ENCODE results near the gene CHRNA7.

Gene CHRNA7

DNA sequence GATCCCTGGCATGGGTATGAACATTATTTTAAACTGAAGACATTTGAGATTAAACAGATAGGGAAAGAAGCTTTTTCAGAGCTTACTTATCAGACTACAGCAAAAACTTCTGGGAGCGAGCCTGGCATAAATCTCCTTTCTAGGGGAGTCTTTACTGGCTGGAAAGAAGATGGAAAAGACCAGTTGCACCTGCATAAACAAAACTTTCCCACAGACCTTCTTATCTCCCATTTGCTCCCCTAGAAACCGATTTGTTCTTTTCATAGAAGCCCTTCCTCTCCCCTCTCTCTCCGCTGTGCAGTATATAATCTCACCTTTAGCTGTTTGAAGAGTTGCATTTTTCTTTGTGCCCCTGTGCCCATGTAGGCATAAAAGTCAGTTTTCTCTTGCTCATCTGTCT, 93.2 kb downstream of the CHRNA7 start:
- Mint-ChIP-seq H3K36me3 (ENCODE audit: low read depth) (no peaks in the 10 kb centered on the region), H3K9me3 (no peaks in the 10 kb centered on the region), H3K4me3 (no peak overlapping the region), H3K4me1 (peaks cover 55% of the 10 kb centered on the region), H3K27me3 (ENCODE audit: low read depth, poor library complexity) (peaks cover 4% of the 10 kb centered on the region), H3K27ac (no peak overlapping the region)
- TF ChIP-seq, protein P1, sequence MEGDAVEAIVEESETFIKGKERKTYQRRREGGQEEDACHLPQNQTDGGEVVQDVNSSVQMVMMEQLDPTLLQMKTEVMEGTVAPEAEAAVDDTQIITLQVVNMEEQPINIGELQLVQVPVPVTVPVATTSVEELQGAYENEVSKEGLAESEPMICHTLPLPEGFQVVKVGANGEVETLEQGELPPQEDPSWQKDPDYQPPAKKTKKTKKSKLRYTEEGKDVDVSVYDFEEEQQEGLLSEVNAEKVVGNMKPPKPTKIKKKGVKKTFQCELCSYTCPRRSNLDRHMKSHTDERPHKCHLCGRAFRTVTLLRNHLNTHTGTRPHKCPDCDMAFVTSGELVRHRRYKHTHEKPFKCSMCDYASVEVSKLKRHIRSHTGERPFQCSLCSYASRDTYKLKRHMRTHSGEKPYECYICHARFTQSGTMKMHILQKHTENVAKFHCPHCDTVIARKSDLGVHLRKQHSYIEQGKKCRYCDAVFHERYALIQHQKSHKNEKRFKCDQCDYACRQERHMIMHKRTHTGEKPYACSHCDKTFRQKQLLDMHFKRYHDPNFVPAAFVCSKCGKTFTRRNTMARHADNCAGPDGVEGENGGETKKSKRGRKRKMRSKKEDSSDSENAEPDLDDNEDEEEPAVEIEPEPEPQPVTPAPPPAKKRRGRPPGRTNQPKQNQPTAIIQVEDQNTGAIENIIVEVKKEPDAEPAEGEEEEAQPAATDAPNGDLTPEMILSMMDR (IDR thresholded peaks at IDR 0.05): no peak
- no peak for DNase-seq

DNA sequence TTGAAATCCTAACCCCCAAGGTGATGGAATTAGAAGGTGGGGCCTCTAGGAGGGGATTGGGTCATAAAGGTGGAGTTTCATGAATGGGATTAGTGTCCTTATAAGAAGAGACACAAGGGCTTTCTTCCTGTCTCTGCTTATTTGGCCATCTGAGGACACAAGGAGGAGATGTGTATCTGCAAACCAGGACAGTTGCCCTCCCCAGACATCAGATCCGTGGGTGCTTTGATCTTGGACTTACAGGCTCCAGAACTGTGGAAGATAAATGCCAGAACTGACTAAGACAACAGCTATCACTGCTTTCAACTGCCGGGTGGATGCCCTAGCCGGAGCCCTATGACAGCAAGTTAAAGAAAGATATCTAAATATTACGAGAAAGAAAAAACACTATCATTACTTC, 94.4 kb downstream of the CHRNA7 start:
- Mint-ChIP-seq H3K4me1 (peaks cover 48% of the 10 kb centered on the region), H3K9me3 (no peaks in the 10 kb centered on the region)

DNA sequence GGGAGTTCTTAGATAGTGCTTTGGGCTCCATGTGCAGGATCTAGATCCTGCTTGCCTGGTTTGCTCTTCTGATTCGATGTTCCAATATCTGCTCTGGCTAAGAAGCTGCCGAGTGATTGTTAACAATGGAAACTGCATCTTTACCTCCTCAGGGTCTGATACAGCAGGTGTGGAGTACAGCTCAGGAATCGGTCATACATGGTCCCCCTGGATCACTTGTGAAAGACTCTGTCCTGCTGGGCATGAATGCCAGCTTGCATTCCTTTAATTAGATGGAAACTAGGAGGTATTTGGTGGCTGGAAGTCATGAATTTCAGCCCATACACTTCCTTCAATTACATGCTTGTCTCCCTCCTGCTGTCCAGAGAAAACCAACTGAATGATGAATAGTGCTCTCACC, 95.3 kb downstream of the CHRNA7 start:
- H3K27ac Mint-ChIP-seq: peak overlapping the region; percentile 29
- H3K36me3 Mint-ChIP-seq (ENCODE audit: low read depth): no peaks in the 10 kb centered on the region
- TF ChIP-seq, protein P1 (IDR thresholded peaks at IDR 0.05): no peak
- no peak for DNase-seq
- H3K9me3 Mint-ChIP-seq: no peaks in the 10 kb centered on the region
- H3K4me1 Mint-ChIP-seq: peaks cover 47% of the 10 kb centered on the region
- H3K27me3 Mint-ChIP-seq (ENCODE audit: low read depth, poor library complexity): no peaks in the 10 kb centered on the region
- no peak overlapping the region for H3K4me3 Mint-ChIP-seq

More for the DNA sequence above, 94.4 kb downstream of the CHRNA7 start:
- TF ChIP-seq, protein P1 (IDR thresholded peaks at IDR 0.05): no peak
- H3K27ac Mint-ChIP-seq: peak overlapping the region; percentile 49
- H3K36me3 Mint-ChIP-seq (ENCODE audit: low read depth): no peaks in the 10 kb centered on the region
- DNase-seq: no peak
- H3K27me3 Mint-ChIP-seq (ENCODE audit: low read depth, poor library complexity): no peaks in the 10 kb centered on the region
- H3K4me3 Mint-ChIP-seq: no peak overlapping the region

DNA sequence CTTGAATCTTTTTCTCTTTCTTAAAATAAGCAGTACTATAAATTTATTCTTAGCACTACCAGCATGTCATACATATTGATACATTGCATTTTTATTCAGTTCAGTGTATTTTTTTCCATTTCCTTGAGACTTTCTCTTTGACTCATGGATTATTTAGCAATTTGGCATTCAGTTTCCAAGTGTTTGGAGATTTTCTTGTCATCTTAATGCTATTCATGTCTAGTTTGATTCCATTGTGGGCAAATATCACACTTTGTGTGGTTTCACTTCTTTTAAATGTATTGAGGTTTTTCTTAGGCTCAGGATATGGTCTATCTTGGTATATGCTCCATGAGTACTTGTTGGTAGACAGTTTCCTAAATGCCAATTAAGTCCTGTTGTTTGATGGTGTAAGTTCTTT, 99.5 kb downstream of the CHRNA7 start:
- Mint-ChIP-seq H3K27ac (no peak overlapping the region), H3K9me3 (peaks cover 9% of the 10 kb centered on the region), H3K27me3 (ENCODE audit: low read depth, poor library complexity) (no peaks in the 10 kb centered on the region), H3K36me3 (ENCODE audit: low read depth) (peaks cover 6% of the 10 kb centered on the region), H3K4me3 (no peak overlapping the region), H3K4me1 (peaks cover 39% of the 10 kb centered on the region)
- DNase-seq: no peak
- TF ChIP-seq, protein P1 (IDR thresholded peaks at IDR 0.05): no peak

DNA sequence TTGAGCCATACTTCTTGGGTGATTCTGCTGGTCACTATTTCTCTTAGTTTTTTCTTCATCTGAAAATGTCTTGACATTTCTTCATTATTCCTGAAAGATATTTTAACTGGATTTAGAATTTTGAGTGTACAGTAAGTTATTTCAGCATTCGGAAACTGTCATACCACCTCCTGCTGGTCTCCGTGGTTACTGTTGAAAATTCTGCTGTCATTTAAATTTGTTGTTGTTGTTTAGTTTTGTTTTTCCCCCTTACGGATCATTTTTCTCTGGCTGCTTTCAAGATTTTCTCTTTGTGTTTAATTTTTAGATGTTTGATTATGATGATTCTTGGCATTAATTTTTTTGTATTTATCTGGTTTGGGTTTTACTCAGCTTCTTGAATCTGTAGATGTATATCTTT, 100.5 kb downstream of the CHRNA7 start:
- H3K4me3 Mint-ChIP-seq: no peak overlapping the region
- H3K9me3 Mint-ChIP-seq: peaks cover 9% of the 10 kb centered on the region
- H3K4me1 Mint-ChIP-seq: peaks cover 39% of the 10 kb centered on the region
- no peak for DNase-seq
- H3K27me3 Mint-ChIP-seq (ENCODE audit: low read depth, poor library complexity): no peaks in the 10 kb centered on the region
- H3K27ac Mint-ChIP-seq: no peak overlapping the region
- peaks cover 6% of the 10 kb centered on the region for H3K36me3 Mint-ChIP-seq (ENCODE audit: low read depth)
- TF ChIP-seq, protein P1 (IDR thresholded peaks at IDR 0.05): no peak

DNA sequence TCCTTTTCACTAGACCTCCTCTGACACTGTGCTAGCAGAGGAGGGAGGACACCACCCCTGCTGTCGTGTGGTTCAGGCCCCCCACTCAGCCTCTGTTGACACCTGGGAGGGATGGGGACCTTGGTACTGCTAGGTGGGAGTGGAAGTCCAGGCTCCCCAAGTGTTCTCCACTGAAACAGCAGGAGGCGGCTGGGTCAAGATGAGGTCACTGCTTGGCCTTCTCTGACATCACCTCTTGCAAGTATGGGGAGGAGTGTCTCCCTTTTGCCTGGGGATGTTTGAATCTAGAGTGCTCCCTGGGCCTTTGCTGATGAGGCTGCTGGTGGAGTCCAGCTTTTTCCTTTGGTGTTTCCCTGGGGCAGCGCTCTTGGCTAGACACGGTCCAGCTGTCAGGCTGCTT, 101.5 kb downstream of the CHRNA7 start:
- peaks cover 33% of the 10 kb centered on the region for H3K4me1 Mint-ChIP-seq
- DNase-seq: no peak
- no peaks in the 10 kb centered on the region for H3K27me3 Mint-ChIP-seq (ENCODE audit: low read depth, poor library complexity)
- TF ChIP-seq, protein P1 (IDR thresholded peaks at IDR 0.05): no peak
- H3K27ac Mint-ChIP-seq: no peak overlapping the region
- peaks cover 13% of the 10 kb centered on the region for H3K9me3 Mint-ChIP-seq
- H3K36me3 Mint-ChIP-seq (ENCODE audit: low read depth): peaks cover 6% of the 10 kb centered on the region
- no peak overlapping the region for H3K4me3 Mint-ChIP-seq

Measured in nephron progenitor cell (in vitro differentiated cells).